Heart left ventricle (tissue), 16 donors: ENCODE results near the gene PDCD1LG2. TPM values are rescaled to one million over a fixed set of nuclear protein-coding genes. Genes with fewer than 3 reads are reported as not detected.
A peak's percentile ranks its signal among the peaks of the same experiment; 100 is the strongest.

Experiments used
- ATAC-seq, 4 donors: fragments of 200-7000 bp; cut with Tn5 transposase; one replicate each; pipeline ENCODE4 v1.9.1; 2020 to 2022; ENCODE audit warnings: moderate library complexity in 4 of 4, mild to moderate bottlenecking in 3 of 4, moderate number of reproducible peaks in 1 of 4
- DNase-seq, 5 donors: peaks; one replicate each; pipeline ENCODE4 v3.0.0-alpha.2; 2020
- H3K27ac ChIP-seq, 12 donors: fragments of 200-600 bp; sonication (generic) in 4 of 12; one replicate each; pipeline versions ENCODE4 v1.5.0 to v1.8.0; 2016 to 2022; ENCODE audit warnings: mild to moderate bottlenecking in 2 of 12
- H3K27me3 ChIP-seq, 9 donors: fragments of 200-600 bp; sonication (generic) in 2 of 9; one replicate each; pipeline versions ENCODE4 v1.5.1 to v1.8.0; 2016 to 2022; ENCODE audit warnings: mild to moderate bottlenecking in 3 of 9
- H3K36me3 ChIP-seq, 9 donors: fragments of 200-600 bp; sonication (generic) in 2 of 9; one replicate each; pipeline versions ENCODE4 v1.5.0 to v1.8.0; 2018 to 2022; ENCODE audit warnings: mild to moderate bottlenecking in 2 of 9
- H3K4me1 ChIP-seq, 12 donors: fragments of 200-600 bp; sonication (generic) in 4 of 12; one replicate each; pipeline versions ENCODE4 v1.5.0 to v1.8.0; 2016 to 2022; ENCODE audit warnings: mild to moderate bottlenecking in 3 of 12
- H3K4me3 ChIP-seq, 12 donors: fragments of 200-600 bp; sonication (generic) in 4 of 12; one replicate each; pipeline versions ENCODE4 v1.5.0 to v1.8.0; 2017 to 2022; ENCODE audit warnings: mild to moderate bottlenecking in 9 of 12, moderate library complexity in 4 of 12
- H3K9me3 ChIP-seq, 12 donors: fragments of 200-600 bp; sonication (generic) in 4 of 12; one replicate each; pipeline versions ENCODE4 v1.5.0 to v1.8.0; 2016 to 2022; ENCODE audit warnings: mild to moderate bottlenecking in 1 of 12
- CTCF ChIP-seq, 12 donors: fragments of 200-600 bp; sonication (generic) in 4 of 12; IDR thresholded peaks; one replicate each; pipeline versions ENCODE4 v1.5.0 to v1.8.0; 2018 to 2022; ENCODE audit warnings: antibody characterized with exemption in 12 of 12, mild to moderate bottlenecking in 5 of 12
- POLR2A ChIP-seq, 2 donors: fragments of 450-650 bp; IDR thresholded peaks; one replicate each; pipeline ENCODE4 v1.6.1; 2017; ENCODE audit warnings: antibody characterized with exemption in 2 of 2, mild to moderate bottlenecking in 2 of 2, moderate library complexity in 2 of 2
- WGBS, 4 donors: extraction: QIAGEN DNeasy Blood & Tissue Kit in 2 of 4; methylation state at CpG; one replicate each; pipeline versions ENCODE4 v1.1.5 to v1.1.7; 2013 to 2018; 5-methylcytosine and 5-hydroxymethylcytosine counted together
- intact Hi-C, 10 donors: fragments of 100-400 bp; cut with DNase I; formaldehyde crosslinking; loops; one replicate each; pipeline versions ENCODE4 v1.11.1 to v1.14.2; 2022
- polyA plus RNA-seq, 2 donors: library from polyadenylated mRNA; stranded (reverse); fragments of 200-250 nt; gene quantifications; one replicate each; pipeline ENCODE4 v1.2.3, GENCODE V29; 2013
- total RNA-seq, 9 donors: library from RNA; depleted of rRNA in 2 of 9; stranded (reverse); fragments of >200 nt in 2 of 9; fragmentation: NEBNext Ultra II Directional in 3 of 9; extraction: Animal tissue kit (Norgen Biotek cat#: 25700) in 3 of 9; gene quantifications; one replicate each; pipeline versions ENCODE4 v1.1.0 to v1.2.4, GENCODE V29; 2016 to 2023
- donor health status: ischemic (EF 13 %, LVEDD 7.1; RV severe dilation, severe dysfunction).
- donor health status: healthy with polysubstance abuse.
- donor health status: DM: no; HTN: yes; CAD: no.
- donor health status: DM: no; HTN: no; CAD: no.
- donor health status: ischemic (EF 25% LVEDD 6.9; RV normal size, moderate dysfunction).
- donor health status: ischemic (EF 25% LVEDD 5.7; RV mildly dilated, moderate dysfunction).
- donor health status: healthy.
- donor health status: DM: yes; HTN: yes; CAD: no.
- donor health status: ischemic (EF 35%, LVEDD 5.7; RV mildly dilated, moderate dysfunction).
- donor health status: nonischemic (EF 11% LVEDD 7.7; RV severe dilation, severe dysfunction).
- donor health status: DM: yes; HTN: yes; CAD: no.
- donor health status: PGD.
- donor health status: ischemic (EF 29% LVEDD 5.4; RV normal size, mild dysfunction).
- donor health status: nonischemic (EF 23%, LVEDD 6.1; RV moderate dilation, normal function).

PDCD1LG2 gene
- total and polyA plus RNA-seq, 11 donors = 0.53 to 10.5 (median 1.1) TPM

GRCh38 chr9:5560443-5561100 lies 50.2 kb downstream of the PDCD1LG2 start:
- H3K9me3 ChIP-seq = peaks cover 0 to 8% (median 0%) of the 10 kb centered on the region in 12 donors
- WGBS, 4 donors = 88 to 92% (median 90%) methylated on average over 4 of the region's 4 CpGs
- H3K36me3 ChIP-seq = peaks cover 0 to 8% (median 0%) of the 10 kb centered on the region in 9 donors
- TF ChIP-seq POLR2A (IDR thresholded peaks at IDR 0.05) (no peak), CTCF (IDR thresholded peaks at IDR 0.05) (no peak)
- intact Hi-C loops = no loop called here
- ATAC-seq (peak in 1 of 4 donors; percentile 56), DNase-seq (no peak)
- peak overlapping the region in 1 of 12 donors; percentile 27 for H3K27ac ChIP-seq
- no peak overlapping the region for H3K4me3 ChIP-seq
- no peaks in the 10 kb centered on the region for H3K27me3 ChIP-seq
- peaks cover 0 to 76% (median 16%) of the 10 kb centered on the region in 12 donors for H3K4me1 ChIP-seq

- Histone ChIP-seq H3K4me1 (peaks cover 0 to 67% (median 16%) of the 10 kb centered on the region in 12 donors), H3K9me3 (peaks cover 0 to 8% (median 0%) of the 10 kb centered on the region in 12 donors), H3K27ac (peak overlapping the region in 1 of 12 donors; percentile 27), H3K36me3 (peaks cover 0 to 8% (median 0%) of the 10 kb centered on the region in 9 donors), H3K27me3 (no peaks in the 10 kb centered on the region), H3K4me3 (no peak overlapping the region)
- 93 to 100% (median 95%) methylated on average over 1 of the region's 1 CpG for WGBS, 4 donors
- TF ChIP-seq CTCF (IDR thresholded peaks at IDR 0.05) = no peak
- ATAC-seq (no peak), DNase-seq (no peak)
- intact Hi-C loops = no loop called here
Measured at GRCh38 chr9:5561828-5562488, 51.6 kb downstream of the PDCD1LG2 start.

DNA sequence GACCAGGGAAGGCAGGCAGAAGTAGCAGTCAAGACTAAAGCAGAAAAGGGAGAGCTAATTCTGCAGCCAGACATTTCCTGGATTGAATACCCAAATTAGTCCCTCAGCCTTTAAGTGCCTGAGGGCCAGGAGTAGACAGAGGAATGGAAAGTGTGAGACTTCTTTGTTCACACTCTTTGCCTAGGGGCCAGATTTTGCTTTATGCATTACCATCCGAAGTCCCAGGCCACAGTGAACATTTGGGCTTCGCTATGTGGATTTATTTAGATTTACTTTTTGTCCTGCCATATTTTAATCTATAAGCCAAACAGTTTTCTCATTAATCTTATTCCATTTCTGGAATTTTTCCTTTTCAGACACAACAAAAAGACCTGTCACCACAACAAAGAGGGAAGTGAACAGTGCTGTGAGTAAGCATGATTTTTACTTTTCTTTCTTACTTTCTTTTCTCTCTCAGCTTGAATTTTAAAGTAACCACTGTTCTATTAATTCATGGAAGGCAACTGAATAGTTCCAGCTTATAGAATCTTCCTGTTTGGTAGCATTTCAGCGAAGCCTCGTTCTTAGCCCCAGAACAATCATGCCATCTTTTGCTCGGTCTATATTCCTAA lies 52.6 kb downstream of the PDCD1LG2 start:
- no peak overlapping the region for H3K4me3 ChIP-seq
- peak overlapping the region in 1 of 12 donors; percentile 29 for H3K27ac ChIP-seq
- peaks cover 0 to 58% (median 8%) of the 10 kb centered on the region in 12 donors for H3K4me1 ChIP-seq
- no peaks in the 10 kb centered on the region for H3K27me3 ChIP-seq
- peaks cover 0 to 8% (median 0%) of the 10 kb centered on the region in 9 donors for H3K36me3 ChIP-seq
- peak in 1 of 4 donors; percentile 28 for ATAC-seq
- DNase-seq = no peak
- 84 to 92% (median 88%) methylated on average over 5 of the region's 5 CpGs for WGBS, 4 donors
- intact Hi-C loops = no loop called here
- H3K9me3 ChIP-seq = peaks cover 0 to 8% (median 0%) of the 10 kb centered on the region in 12 donors
- no peak for TF ChIP-seq POLR2A (IDR thresholded peaks at IDR 0.05)
- no peak for TF ChIP-seq CTCF (IDR thresholded peaks at IDR 0.05)

DNA sequence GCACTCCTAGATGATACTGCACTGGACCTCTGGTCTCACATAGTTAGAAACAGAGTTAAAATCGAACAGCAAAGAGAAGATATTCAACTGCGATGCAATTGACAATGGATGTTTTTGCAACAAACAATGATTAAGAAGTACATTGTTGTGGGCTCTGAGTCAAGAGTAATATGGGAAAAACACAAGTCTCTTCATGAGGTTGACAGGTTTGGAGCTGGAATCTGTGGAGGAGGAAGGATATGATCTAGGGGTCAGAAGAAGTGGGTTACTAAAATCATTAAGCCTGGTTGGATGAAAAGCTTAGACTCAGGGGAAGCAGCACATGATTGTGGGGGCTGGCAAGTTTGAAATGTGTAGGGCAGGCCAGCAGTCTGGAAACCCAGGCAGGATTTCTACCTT lies 53.1 kb downstream of the PDCD1LG2 start:
- intact Hi-C loops = no loop called here
- Histone ChIP-seq H3K36me3 (peaks cover 0 to 8% (median 0%) of the 10 kb centered on the region in 9 donors), H3K27ac (peak overlapping the region in 1 of 12 donors; percentile 29), H3K27me3 (no peaks in the 10 kb centered on the region), H3K9me3 (peaks cover 0 to 8% (median 0%) of the 10 kb centered on the region in 12 donors), H3K4me3 (no peak overlapping the region), H3K4me1 (peaks cover 0 to 53% (median 3%) of the 10 kb centered on the region in 12 donors)
- DNase-seq (no peak), ATAC-seq (no peak)
- WGBS, 4 donors = 81 to 90% (median 86%) methylated on average over 2 of the region's 2 CpGs
- no peak for TF ChIP-seq CTCF (IDR thresholded peaks at IDR 0.05)
